D721Med (cell line): ENCODE data around the gene CRB3.
"Not testable (repeated sequence)": the region's sequence is repeated elsewhere in the genome, so short reads cannot be mapped to it uniquely, and the experiment has no call there.

Experiments used
- DNase-seq: peaks from one replicate; pipeline ENCODE4 v3.0.0; 2011; ENCODE audit warnings: low spot score; ENCODE audit not compliant: insufficient read length
- FAIRE-seq: peaks from 2 replicates; lab custom pipeline; 2011; peaks lifted over from hg19 to GRCh38; lab: Jason Lieb, UNC
- CTCF ChIP-seq: IDR thresholded peaks from 2 replicates; pipeline ENCODE4 v1.5.1; 2012; ENCODE audit warnings: mild to moderate bottlenecking, control low read depth; ENCODE audit not compliant: insufficient read depth; ENCODE audit errors: missing control alignments

Gene CRB3

DNA sequence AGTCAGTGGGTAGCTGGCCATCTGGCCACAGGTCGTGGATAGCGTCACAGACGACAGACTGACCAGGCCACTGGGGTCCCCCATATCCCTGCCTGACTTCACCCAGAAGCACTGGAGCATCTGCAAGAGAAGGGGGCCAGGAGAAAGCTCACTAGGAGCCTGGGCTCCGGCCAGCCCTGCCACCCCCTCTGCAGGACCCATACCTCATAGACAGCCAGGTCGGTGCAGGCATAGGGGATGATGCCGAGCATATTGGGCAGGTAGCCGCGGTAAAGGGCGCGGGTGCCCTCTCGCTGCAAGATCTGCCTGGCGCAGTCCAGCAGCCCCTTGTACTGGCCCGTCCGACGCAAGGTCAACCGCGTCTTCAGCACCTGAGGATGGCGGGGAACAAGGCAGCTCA, 36.9 kb upstream of the CRB3 start:
- TF ChIP-seq CTCF: no peak
- FAIRE-seq: no peak
- no peak for DNase-seq

DNA sequence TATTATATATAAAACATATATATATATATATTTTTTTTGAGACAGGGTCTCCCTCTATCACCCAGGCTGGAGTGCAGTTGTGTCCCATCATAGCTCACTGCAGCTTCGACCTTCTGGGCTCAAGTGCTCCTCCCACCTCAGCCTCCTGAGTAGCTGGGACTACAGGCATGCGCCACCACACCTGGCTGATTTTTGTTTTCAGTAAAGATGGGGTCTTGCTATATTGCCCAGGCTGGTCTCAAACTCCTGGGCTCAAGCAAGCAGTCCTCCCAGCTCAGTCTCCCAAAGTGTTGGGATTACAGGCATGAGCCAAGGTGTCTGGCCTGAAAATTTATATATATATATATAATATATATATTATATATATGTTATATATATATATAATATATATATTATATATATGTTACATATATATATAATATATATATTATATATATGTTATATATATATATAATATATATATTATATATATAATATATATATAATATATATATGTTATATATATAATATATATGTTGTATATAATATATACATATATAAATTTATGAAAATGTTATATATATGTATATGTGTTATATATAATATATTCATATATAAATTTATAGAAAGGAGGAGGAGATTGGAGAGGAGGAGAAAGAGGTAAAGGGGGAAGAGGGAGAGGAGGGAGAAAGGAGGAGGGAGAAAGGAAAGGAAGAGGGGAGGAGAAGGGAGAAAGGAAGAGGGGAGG, 35.2 kb upstream of the CRB3 start:
- not testable (repeated sequence) for DNase-seq, FAIRE-seq

DNA sequence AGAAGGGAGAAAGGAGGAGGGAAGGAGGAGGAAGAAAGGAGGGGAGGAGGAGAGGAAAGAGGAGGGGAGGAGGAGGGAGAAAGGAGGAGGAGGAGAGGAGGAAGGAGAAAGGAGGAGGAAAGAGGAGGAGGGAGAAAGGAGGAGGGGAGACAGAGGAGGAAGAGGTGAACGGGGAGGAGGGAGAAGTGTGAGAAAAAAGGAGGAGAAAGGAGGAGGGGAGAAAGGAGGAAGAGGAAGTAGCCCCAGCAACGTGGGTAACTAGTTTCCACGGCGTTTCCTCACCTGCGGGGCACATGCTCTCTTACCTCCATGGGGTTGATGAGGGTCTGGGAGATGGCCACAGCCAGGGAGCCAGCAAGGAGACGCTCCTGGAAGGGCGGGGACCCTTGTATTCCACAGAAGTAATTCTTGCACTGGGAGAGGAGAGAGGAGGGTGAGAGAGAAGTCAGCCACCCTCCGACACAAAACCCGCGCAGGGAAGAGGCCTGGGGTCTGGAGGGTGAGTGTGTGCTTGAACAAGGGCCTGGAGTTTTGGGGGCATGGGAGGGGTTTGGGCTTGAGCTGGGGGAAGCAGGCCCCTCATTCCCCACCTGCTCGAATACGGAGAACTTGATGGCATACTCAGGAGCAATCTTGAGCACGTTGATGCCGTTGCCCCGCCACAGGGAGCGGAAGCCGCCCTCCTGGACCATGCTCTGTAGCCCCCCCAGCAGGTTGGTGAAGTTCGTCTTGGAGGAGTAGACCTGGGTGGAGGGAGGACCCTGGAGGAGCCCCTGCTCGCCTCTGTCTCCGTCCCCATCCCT, 34.5 kb upstream of the CRB3 start:
- TF ChIP-seq CTCF: no peak
- no peak for FAIRE-seq
- DNase-seq: no peak

- DNase-seq (no peak), FAIRE-seq (no peak)
- no peak for TF ChIP-seq CTCF
These were observed 32.2 kb upstream of the CRB3 start for GRCh38 chr19:6431891-6432290.

GRCh38 chr19:6433165-6433564, 30.9 kb upstream of the CRB3 start:
- TF ChIP-seq CTCF: no peak
- no peak for FAIRE-seq
- no peak for DNase-seq

GRCh38 chr19:6433663-6434062, 30.4 kb upstream of the CRB3 start, which contains the start of gene SLC25A41:
Gene SLC25A41 (minus strand): TSS chr19:6433763. CDS start chr19:6433693, 70 bp downstream.
- no peak for DNase-seq
- TF ChIP-seq CTCF: no peak
- FAIRE-seq: no peak

- FAIRE-seq (no peak), DNase-seq (no peak)
- TF ChIP-seq CTCF: no peak
These were observed 24.3 kb upstream of the CRB3 start for GRCh38 chr19:6439743-6440142.
